ENCODE results near the gene TRIM41. TPM values are rescaled to one million over a fixed set of nuclear protein-coding genes. Genes with fewer than 3 reads are reported as not detected.

TRIM41 gene
- total and polyA plus RNA-seq, 9 of the 15 experiments (the other 6 are each of a cell fraction or from before 2014, with no cell fraction given): 1.8 to 47.6 (median 20.9) TPM

DNA sequence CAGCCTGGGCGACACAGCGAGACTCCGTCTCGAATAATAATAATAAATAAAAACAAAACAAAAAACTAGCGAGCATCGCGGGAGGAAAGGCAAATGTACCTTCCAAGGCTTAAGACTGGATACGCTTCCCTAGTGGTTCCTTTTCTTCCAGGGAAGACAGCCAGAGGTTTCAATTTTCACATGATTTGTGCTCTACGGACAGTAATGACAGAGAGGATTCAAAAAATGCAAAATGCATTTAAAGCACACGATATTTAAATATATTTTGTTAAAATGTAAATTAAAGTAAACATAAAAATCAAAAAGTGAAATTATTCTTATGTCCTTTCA lies 4.3 kb upstream of the TRIM41 start (continued):
- TF ChIP-seq TOE1 (IDR thresholded peaks at IDR 0.05; ENCODE audit: borderline replicate concordance) (peak; percentile 22; the same call in 1 of the 2 replicates), TOE1 (CRISPR knock-in tag; IDR thresholded peaks at IDR 0.05; ENCODE audit: borderline replicate concordance, low read depth) (no peak), BCOR (IDR thresholded peaks at IDR 0.05) (peak; percentile 72), HDAC1 (IDR thresholded peaks at IDR 0.05) (no peak)

DNA sequence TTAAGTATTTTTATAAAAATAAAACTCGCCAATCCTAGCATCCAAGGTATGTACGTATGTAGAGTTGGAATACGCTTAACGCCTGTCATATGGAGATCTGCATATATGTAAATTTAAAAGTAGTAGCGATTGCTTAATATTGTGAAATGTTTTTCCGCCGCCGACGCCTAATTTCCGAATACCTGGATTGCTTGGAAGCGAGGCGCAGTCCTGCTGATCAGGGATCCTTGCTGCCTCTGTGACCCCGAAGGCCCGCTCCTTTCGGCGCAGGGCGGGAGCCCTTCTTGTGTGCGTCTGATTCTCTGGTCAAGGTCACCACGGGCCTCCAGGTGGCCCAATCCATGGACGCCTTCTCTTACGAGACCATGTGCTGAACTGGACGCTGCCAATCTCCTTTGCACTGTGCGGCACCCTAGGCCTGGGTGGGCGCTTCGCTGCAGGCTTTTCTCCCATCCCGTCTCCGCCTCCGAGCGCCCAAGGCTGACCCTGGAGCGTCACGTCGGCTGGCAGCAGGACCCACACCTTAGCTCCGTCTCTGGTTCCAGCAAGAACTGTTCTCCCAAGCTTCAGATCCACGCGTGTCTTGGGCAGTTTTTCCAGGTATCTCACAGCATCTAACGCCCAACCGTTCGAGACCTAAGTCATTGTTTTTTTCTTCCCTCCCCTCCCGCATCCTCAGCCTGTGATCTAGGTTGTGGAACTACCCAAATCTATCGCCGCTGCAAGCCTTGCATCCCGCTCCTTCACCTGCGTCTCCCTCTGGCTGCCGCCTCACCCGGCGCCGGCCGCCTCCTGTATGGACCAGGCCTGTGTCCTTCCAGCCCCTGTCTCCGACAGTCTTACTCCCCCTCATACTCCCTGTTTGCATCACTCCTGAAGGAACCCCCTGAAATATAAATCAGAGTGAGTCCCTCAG lies 3.6 kb upstream of the TRIM41 start:
- Histone ChIP-seq H3K27me3 (ENCODE audit: control insufficient read depth in 2 of 2, insufficient read depth in 2 of 2, low read length in 2 of 2) (no peaks in the 10 kb centered on the region), H3K9ac (ENCODE audit: insufficient read depth in 1 of 2, low read depth in 2 of 2, low read length in 2 of 2) (peak overlapping the region in 1 of 2 experiments; percentile 70; a peak in 2 of 4 replicates), H3K9me1 (ENCODE audit: control insufficient read depth, insufficient read depth, low read length) (no peaks in the 10 kb centered on the region), H4K20me1 (replicated peaks; ENCODE audit: control insufficient read depth, insufficient read depth, low read length) (no peaks in the 10 kb centered on the region), H3K36me3 (ENCODE audit: control insufficient read depth, insufficient read depth, low read length) (no peaks in the 10 kb centered on the region), H3K27ac (ENCODE audit: extremely low read depth, low read depth, low read length) (no peak overlapping the region), H2AFZ (ENCODE audit: low read depth, low read length) (no peak overlapping the region; the same call in 1 of the 2 replicates), H3K9me3 (replicated peaks; ENCODE audit: control insufficient read depth, insufficient read depth, low read depth, low read length) (no peaks in the 10 kb centered on the region), H3K79me2 (ENCODE audit: control insufficient read depth, insufficient read depth, low read length) (peaks cover 10% of the 10 kb centered on the region), H3K4me3 (no peak overlapping the region), H3K4me1 (replicated peaks in 1 of 2; ENCODE audit: control insufficient read depth in 2 of 2, insufficient read depth in 2 of 2, low read length in 2 of 2) (peaks cover 4 to 51% of the 10 kb centered on the region in 2 experiments; a peak in 4 of 5 replicates), H3K4me2 (ENCODE audit: insufficient read depth, low read length) (no peak overlapping the region; the same call in 1 of the 2 replicates)
- CTCF ChIA-PET (ENCODE audit: low intra/inter-chr PET ratio): no interaction called here
- WGBS (ENCODE audit: insufficient coverage, low coverage, missing lambda C conversion rate): 95% methylated on average over 42 of the region's 49 CpGs
- FAIRE-seq (no peak), ATAC-seq (no peak), DNase-seq (ENCODE audit: extremely low read depth in 1 of 4, low spot score in 3 of 4) (no peak)
- intact Hi-C loops (cut with micrococcal nuclease) (loop anchor here (5.0 kb wide), 1 partner anchor 47 kb away; no protein-coding TSS in a partner anchor), in situ Hi-C loops (cut with MboI) (no loop called here)
- POLR2A ChIA-PET: no interaction called here
- BruUV-seq (replicated peaks): no TSS peak
- TF ChIP-seq SOX6 (IDR thresholded peaks at IDR 0.05) (no peak), ZNF316 (IDR thresholded peaks at IDR 0.05) (no peak), GTF2E2 (tag; IDR thresholded peaks at IDR 0.05) (no peak), CEBPB (tag; IDR thresholded peaks at IDR 0.05) (peak; percentile 81), KLF13 (tag; IDR thresholded peaks at IDR 0.05; ENCODE audit: borderline replicate concordance, low read depth) (no peak), SP1 (CRISPR knock-in tag; IDR thresholded peaks at IDR 0.05) (no peak), SMAD3 (CRISPR knock-in tag; conservative IDR thresholded peaks at IDR 0.05) (no peak), YBX1 (IDR thresholded peaks at IDR 0.05) (no peak), U2AF2 (optimal IDR thresholded peaks at IDR 0.05; ENCODE audit: low read depth, low read length) (no peak)
- TF ChIP-seq, protein P1, sequence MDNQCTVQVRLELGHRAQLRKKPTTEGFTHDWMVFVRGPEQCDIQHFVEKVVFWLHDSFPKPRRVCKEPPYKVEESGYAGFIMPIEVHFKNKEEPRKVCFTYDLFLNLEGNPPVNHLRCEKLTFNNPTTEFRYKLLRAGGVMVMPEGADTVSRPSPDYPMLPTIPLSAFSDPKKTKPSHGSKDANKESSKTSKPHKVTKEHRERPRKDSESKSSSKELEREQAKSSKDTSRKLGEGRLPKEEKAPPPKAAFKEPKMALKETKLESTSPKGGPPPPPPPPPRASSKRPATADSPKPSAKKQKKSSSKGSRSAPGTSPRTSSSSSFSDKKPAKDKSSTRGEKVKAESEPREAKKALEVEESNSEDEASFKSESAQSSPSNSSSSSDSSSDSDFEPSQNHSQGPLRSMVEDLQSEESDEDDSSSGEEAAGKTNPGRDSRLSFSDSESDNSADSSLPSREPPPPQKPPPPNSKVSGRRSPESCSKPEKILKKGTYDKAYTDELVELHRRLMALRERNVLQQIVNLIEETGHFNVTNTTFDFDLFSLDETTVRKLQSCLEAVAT (IDR thresholded peaks at IDR 0.05): peak in 1 of 2 experiments; percentile 79; a peak in 2 of 4 replicates
- TF ChIP-seq, protein P2, sequence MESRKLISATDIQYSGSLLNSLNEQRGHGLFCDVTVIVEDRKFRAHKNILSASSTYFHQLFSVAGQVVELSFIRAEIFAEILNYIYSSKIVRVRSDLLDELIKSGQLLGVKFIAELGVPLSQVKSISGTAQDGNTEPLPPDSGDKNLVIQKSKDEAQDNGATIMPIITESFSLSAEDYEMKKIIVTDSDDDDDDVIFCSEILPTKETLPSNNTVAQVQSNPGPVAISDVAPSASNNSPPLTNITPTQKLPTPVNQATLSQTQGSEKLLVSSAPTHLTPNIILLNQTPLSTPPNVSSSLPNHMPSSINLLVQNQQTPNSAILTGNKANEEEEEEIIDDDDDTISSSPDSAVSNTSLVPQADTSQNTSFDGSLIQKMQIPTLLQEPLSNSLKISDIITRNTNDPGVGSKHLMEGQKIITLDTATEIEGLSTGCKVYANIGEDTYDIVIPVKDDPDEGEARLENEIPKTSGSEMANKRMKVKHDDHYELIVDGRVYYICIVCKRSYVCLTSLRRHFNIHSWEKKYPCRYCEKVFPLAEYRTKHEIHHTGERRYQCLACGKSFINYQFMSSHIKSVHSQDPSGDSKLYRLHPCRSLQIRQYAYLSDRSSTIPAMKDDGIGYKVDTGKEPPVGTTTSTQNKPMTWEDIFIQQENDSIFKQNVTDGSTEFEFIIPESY (CRISPR knock-in tag; IDR thresholded peaks at IDR 0.05): peak; percentile 50; the same call in 1 of the 2 replicates
- TF ChIP-seq, protein P3, sequence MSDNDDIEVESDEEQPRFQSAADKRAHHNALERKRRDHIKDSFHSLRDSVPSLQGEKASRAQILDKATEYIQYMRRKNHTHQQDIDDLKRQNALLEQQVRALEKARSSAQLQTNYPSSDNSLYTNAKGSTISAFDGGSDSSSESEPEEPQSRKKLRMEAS (CRISPR knock-in tag; IDR thresholded peaks at IDR 0.05): peak; percentile 12; the same call in 1 of the 2 replicates

Data from K562 (cell line).